ENCODE results near the gene DYNLT1.
A peak's percentile ranks its signal among the peaks of the same experiment; 100 is the strongest.

- TF ChIP-seq POLR2A (IDR thresholded peaks at IDR 0.05) = peak in 1 of 4 donors; percentile 52
- TF ChIP-seq, protein P1, sequence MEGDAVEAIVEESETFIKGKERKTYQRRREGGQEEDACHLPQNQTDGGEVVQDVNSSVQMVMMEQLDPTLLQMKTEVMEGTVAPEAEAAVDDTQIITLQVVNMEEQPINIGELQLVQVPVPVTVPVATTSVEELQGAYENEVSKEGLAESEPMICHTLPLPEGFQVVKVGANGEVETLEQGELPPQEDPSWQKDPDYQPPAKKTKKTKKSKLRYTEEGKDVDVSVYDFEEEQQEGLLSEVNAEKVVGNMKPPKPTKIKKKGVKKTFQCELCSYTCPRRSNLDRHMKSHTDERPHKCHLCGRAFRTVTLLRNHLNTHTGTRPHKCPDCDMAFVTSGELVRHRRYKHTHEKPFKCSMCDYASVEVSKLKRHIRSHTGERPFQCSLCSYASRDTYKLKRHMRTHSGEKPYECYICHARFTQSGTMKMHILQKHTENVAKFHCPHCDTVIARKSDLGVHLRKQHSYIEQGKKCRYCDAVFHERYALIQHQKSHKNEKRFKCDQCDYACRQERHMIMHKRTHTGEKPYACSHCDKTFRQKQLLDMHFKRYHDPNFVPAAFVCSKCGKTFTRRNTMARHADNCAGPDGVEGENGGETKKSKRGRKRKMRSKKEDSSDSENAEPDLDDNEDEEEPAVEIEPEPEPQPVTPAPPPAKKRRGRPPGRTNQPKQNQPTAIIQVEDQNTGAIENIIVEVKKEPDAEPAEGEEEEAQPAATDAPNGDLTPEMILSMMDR (IDR thresholded peaks at IDR 0.05) = no peak
Measured at GRCh38 chr6:158653577-158654354, 9.2 kb upstream of the DYNLT1 start.
